Brain microvascular endothelial cell (primary cell): ENCODE data around the gene FAM124B.

ENCODE experiments used
- DNase-seq: peaks from one replicate; pipeline ENCODE4 v3.0.0-alpha.2; 2020
- H3K27ac ChIP-seq: fragments of 250-450 bp; sonication (Bioruptor Pico); 2 replicates; pipeline ENCODE4 v1.5.1; 2020; ENCODE audit warnings: mild to moderate bottlenecking, moderate library complexity
- H3K27me3 ChIP-seq: fragments of 250-450 bp; sonication (Bioruptor Pico); replicated peaks from 2 replicates; pipeline ENCODE4 v1.5.1; 2020; ENCODE audit warnings: mild to moderate bottlenecking
- H3K36me3 ChIP-seq: fragments of 250-450 bp; sonication (Bioruptor Pico); replicated peaks from 2 replicates; pipeline ENCODE4 v1.5.1; 2020; ENCODE audit warnings: mild to moderate bottlenecking
- H3K4me3 ChIP-seq: 2 replicates; pipeline ENCODE4 v1.5.1; 2011; ENCODE audit warnings: low read depth, mild to moderate bottlenecking, control low read depth, low read length, moderate library complexity
- CTCF ChIP-seq: IDR thresholded peaks from 2 replicates; pipeline ENCODE4 v1.5.1; 2011; ENCODE audit warnings: low read depth, mild to moderate bottlenecking, moderate library complexity, low read length, control low read depth, inconsistent platforms; ENCODE audit errors: missing control alignments
- in situ Hi-C: cut with HindIII; loops from 2 replicates; pipeline ENCODE4 v1.10.0; 2017; ENCODE audit warnings: low sequenced_read_pairs, low pct_ligation_motif_present

Gene FAM124B

DNA sequence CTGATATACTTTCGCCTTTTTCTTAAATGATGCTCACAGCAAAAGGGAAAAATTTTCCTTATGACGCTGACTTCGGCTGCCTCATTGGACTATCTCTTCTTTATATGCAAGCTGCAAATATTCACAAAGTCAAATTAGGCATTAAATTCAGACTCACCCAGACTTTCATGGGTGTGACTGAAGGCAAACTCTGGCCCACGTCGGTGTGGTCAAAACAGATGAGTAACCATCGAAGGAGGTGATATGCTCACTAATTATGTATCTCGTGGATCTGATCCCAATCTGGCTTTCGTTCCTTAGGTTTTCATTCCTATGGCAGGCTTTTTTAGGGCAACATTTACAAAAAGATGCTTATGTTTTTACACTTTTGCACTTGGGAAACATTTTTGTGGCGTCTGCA, 36.6 kb downstream of the FAM124B start:
- no peaks in the 10 kb centered on the region for H3K27me3 ChIP-seq
- H3K4me3 ChIP-seq, result no peak overlapping the region
- TF ChIP-seq CTCF, result no peak
- in situ Hi-C loops, result no loop called here
- H3K27ac ChIP-seq, result no peak overlapping the region
- H3K36me3 ChIP-seq, result no peaks in the 10 kb centered on the region
- no peak for DNase-seq

- TF ChIP-seq CTCF, result peak; percentile 37
- no peak for DNase-seq
- in situ Hi-C loops, result no loop called here
- H3K27me3 ChIP-seq, result no peaks in the 10 kb centered on the region
- H3K4me3 ChIP-seq, result no peak overlapping the region
- no peak overlapping the region for H3K27ac ChIP-seq
- H3K36me3 ChIP-seq, result no peaks in the 10 kb centered on the region
These were observed 38.6 kb downstream of the FAM124B start for GRCh38 chr2:224363281-224363680.

GRCh38 chr2:224362094-224362493, 39.8 kb downstream of the FAM124B start:
- H3K27me3 ChIP-seq, result no peaks in the 10 kb centered on the region
- in situ Hi-C loops, result no loop called here

GRCh38 chr2:224360801-224361251, 41.1 kb downstream of the FAM124B start:
- Histone ChIP-seq H3K4me3 (no peak overlapping the region), H3K36me3 (no peaks in the 10 kb centered on the region), H3K27me3 (no peaks in the 10 kb centered on the region), H3K27ac (no peak overlapping the region)
- no peak for DNase-seq
- in situ Hi-C loops, result no loop called here
- TF ChIP-seq CTCF, result no peak

More at GRCh38 chr2:224362094-224362493, 39.8 kb downstream of the FAM124B start:
- no peak overlapping the region for H3K4me3 ChIP-seq
- H3K27ac ChIP-seq, result no peak overlapping the region
- TF ChIP-seq CTCF, result no peak
- no peak for DNase-seq
- H3K36me3 ChIP-seq, result no peaks in the 10 kb centered on the region

GRCh38 chr2:224359569-224359968, 42.3 kb downstream of the FAM124B start:
- no peaks in the 10 kb centered on the region for H3K27me3 ChIP-seq
- H3K27ac ChIP-seq, result no peak overlapping the region
- H3K36me3 ChIP-seq, result no peaks in the 10 kb centered on the region
- in situ Hi-C loops, result no loop called here
- no peak overlapping the region for H3K4me3 ChIP-seq
- no peak for DNase-seq
- TF ChIP-seq CTCF, result peak; percentile 72

DNA sequence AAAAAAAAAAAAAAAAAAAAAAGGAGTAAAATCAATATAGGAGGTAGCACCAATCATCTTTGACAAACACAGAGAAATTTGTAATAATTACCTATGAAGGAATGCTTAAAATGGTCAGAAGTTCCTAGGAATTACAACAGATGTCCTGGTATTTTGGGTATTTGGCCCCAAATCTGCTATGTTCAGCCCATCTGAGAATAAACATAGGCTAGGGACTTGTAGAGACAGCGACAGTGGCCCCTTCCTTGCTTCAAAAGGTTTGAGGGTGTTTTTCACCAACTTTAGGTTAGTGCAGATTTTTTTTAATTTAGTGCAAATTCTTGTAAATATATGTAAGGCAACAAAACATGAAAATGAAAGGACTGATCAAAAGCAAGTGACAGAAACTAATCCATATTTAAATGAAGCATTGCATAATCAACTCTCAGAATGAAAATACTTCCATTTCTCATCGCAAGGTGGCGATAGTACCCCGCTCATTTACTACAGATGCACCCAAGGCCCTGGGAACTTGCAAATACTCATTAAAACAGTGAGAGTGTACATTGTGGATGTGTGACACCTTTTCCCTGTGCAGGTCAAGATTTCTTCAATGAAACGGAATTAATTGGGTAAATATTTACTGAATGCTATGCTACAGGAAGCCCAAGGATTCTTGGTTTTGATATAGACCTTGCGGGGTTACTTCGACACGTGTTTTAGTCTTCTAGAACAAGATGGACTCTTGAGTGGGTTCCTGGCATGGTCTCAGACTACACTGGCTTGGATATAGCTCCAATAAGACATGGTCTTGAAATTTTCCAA, 44.6 kb downstream of the FAM124B start:
- no peak overlapping the region for H3K4me3 ChIP-seq
- H3K27ac ChIP-seq, result no peak overlapping the region
- no peaks in the 10 kb centered on the region for H3K27me3 ChIP-seq
- in situ Hi-C loops, result no loop called here
- no peaks in the 10 kb centered on the region for H3K36me3 ChIP-seq
- peak; percentile 72 for TF ChIP-seq CTCF
- DNase-seq, result peak; percentile 52
